HepG2 (cell line): Measurements from ENCODE around the gene LTB4R2. TPM values are rescaled to one million over a fixed set of nuclear protein-coding genes. Genes with fewer than 3 reads are reported as not detected.

ENCODE experiments used
- CBX5 ChIP-seq: sonication (generic); formaldehyde crosslinking; IDR thresholded peaks from 2 replicates; pipeline ENCODE4 v1.4.0; 2020; ENCODE audit warnings: missing genetic modification reagents, borderline replicate concordance
- GATAD1 ChIP-seq: IDR thresholded peaks from 2 replicates; pipeline ENCODE4 v1.6.1; 2016; ENCODE audit warnings: missing genetic modification reagents, missing compliant biosample characterization
- GFI1 ChIP-seq: sonication (generic); formaldehyde crosslinking; IDR thresholded peaks from 2 replicates; pipeline ENCODE4 v1.5.0; 2020; ENCODE audit warnings: missing genetic modification reagents, mild to moderate bottlenecking, borderline replicate concordance
- HDAC6 ChIP-seq: fragments of 200-600 bp; sonication (generic); IDR thresholded peaks from 2 replicates; pipeline ENCODE4 v1.7.0; 2017; ENCODE audit warnings: mild to moderate bottlenecking, antibody characterized with exemption, low read length, low read depth
- ISX ChIP-seq: sonication (generic); formaldehyde crosslinking; conservative IDR thresholded peaks from 2 replicates; pipeline ENCODE4 v1.5.0; 2020; ENCODE audit warnings: missing genetic modification reagents
- KLF9 ChIP-seq: IDR thresholded peaks from 2 replicates; pipeline ENCODE4 v1.6.1; 2016; ENCODE audit warnings: low read depth
- PHF21A ChIP-seq: sonication (generic); formaldehyde crosslinking; IDR thresholded peaks from 2 replicates; pipeline ENCODE4 v1.5.0; 2020; ENCODE audit warnings: mild to moderate bottlenecking, missing genetic modification reagents
- TEAD2 ChIP-seq: sonication (generic); formaldehyde crosslinking; IDR thresholded peaks from 2 replicates; pipeline ENCODE4 v1.9.0; 2021; ENCODE audit warnings: missing genetic modification reagents
- TOE1 ChIP-seq: sonication (generic); formaldehyde crosslinking; IDR thresholded peaks from 2 replicates; pipeline ENCODE4 v1.4.0; 2020; ENCODE audit warnings: mild to moderate bottlenecking, missing genetic modification reagents
- ZFP36 ChIP-seq: fragments of 150-350 bp; IDR thresholded peaks from 2 replicates; pipeline ENCODE4 v1.6.1; 2018; ENCODE audit warnings: borderline replicate concordance, low read length, low read depth; ENCODE audit not compliant: partially characterized antibody
- ZNF10 ChIP-seq: sonication (generic); formaldehyde crosslinking; IDR thresholded peaks from 2 replicates; pipeline ENCODE4 v1.4.0; 2020; ENCODE audit warnings: mild to moderate bottlenecking, low read depth, missing genetic modification reagents, borderline replicate concordance
- ZNF460 ChIP-seq: sonication (generic); formaldehyde crosslinking; IDR thresholded peaks from 2 replicates; pipeline ENCODE4 v1.5.1; 2020; ENCODE audit warnings: missing genetic modification reagents, mild to moderate bottlenecking, borderline replicate concordance
- ZNF562 ChIP-seq: sonication (generic); formaldehyde crosslinking; IDR thresholded peaks from 2 replicates; pipeline ENCODE4 v1.8.0; 2022; ENCODE audit warnings: missing genetic modification reagents, borderline replicate concordance
- ZNF629 ChIP-seq: sonication (generic); formaldehyde crosslinking; conservative IDR thresholded peaks from 2 replicates; pipeline ENCODE4 v1.5.0; 2020; ENCODE audit warnings: missing genetic modification reagents
- ZNF773 ChIP-seq: sonication (generic); formaldehyde crosslinking; IDR thresholded peaks from 2 replicates; pipeline ENCODE4 v1.4.0; 2020; ENCODE audit warnings: missing genetic modification reagents, borderline replicate concordance
- polyA plus RNA-seq, 8 experiments: library from polyadenylated mRNA; depleted of rRNA in 3 of 8; stranded (reverse) in 7 of 8; unstranded in 1 of 8; fragments of >200 nt; fragmentation: Illumina TruSeq in 4 of 8; extraction: Trizol in 4 of 8; gene quantifications; 2 replicates each; pipeline versions ENCODE4 v1.2.1 to v1.2.3, GENCODE V29; 2011 to 2016; ENCODE audit warnings: low read depth in 4 of 8, missing spikeins in 1 of 8, mixed read lengths in 1 of 8; ENCODE audit not compliant: insufficient read depth in 1 of 8
- total RNA-seq, 5 experiments: library from RNA; depleted of rRNA; stranded (reverse); fragments of >200 nt; fragmentation: Illumina TruSeq; extraction: Trizol; gene quantifications; 2 replicates each; pipeline ENCODE4 v1.2.3, GENCODE V29; 2016; ENCODE audit warnings: low read depth in 1 of 5
- TF ChIP-seq, protein P1 (sequence below): IDR thresholded peaks from 2 replicates; pipeline ENCODE4 v1.6.1; 2012; ENCODE audit warnings: low read depth, low read length, improper control_type of control experiment
- TF ChIP-seq, protein P2 (sequence below): sonication (generic); IDR thresholded peaks from 2 replicates; pipeline ENCODE4 v1.6.1; 2016; ENCODE audit warnings: low read depth, borderline replicate concordance
- TF ChIP-seq, protein P3 (sequence below): sonication (generic); formaldehyde crosslinking; IDR thresholded peaks from 2 replicates; pipeline ENCODE4 v1.5.1; 2020; ENCODE audit warnings: mild to moderate bottlenecking, missing genetic modification reagents, moderate library complexity
- TF ChIP-seq, protein P4 (sequence below): sonication (generic); formaldehyde crosslinking; IDR thresholded peaks from 2 replicates; pipeline ENCODE4 v1.8.0; 2022; ENCODE audit warnings: low read depth, missing genetic modification reagents

LTB4R2 gene
- total and polyA plus RNA-seq, 2 of the 13 experiments (the other 11 are each of a cell fraction or from before 2014, with no cell fraction given) = 3.9 to 6.9 TPM

DNA sequence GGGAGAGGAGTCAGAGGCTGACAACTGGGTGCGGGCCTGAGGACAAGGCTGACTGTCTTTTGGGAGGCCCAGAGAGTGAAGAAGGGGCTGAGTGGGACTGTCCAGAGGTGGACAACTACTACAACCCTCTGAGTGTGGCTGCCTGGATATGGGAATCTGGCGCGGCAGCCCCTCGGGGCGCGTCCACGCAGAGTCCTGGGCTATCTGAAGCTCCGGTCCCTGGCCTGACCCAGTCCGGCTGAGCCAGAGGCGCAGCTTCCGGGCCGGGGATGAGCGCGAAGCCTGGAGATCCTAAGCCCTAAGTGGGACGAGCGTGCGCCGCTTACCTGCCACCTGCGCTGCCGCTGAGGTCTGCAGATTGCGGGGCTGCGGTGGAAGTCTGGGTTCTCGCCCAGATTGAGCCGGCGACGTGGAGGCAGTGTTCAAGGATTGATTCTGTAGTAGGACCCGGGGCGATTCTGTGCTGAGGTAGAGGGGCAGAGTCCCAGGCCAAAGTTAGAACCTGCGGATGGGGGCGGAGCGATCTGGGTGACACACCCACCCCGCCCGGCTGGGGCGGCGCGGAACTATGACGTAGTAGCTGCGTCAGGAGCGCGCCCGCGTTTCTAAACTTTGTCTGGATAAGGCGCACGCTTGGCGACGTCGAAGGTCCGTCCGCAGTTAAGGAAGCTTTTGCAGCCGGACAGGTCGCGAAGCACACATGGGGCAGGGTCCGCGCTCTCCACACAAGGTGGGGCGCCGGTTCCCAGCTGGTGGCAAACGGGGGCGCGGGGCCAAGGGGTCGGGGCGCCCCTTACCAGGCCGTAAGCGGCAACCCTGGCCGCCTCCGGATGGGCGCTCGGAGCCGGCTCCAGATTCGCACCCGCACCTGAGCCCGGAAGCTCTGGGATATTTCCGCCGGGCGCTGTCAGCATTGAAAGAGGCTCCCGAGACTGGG lies 10.4 kb upstream of the LTB4R2 start, which contains the start of the genes DHRS1 and NOP9 (continued):
- TF ChIP-seq KLF9 (peak; percentile 100), ZNF562 (CRISPR knock-in tag) (no peak), TEAD2 (CRISPR knock-in tag) (peak; percentile 84), CBX5 (CRISPR knock-in tag) (peak; percentile 46; the same call in 1 of the 2 replicates), ZNF460 (CRISPR knock-in tag) (no peak; the same call in 1 of the 2 replicates), ZNF629 (CRISPR knock-in tag) (peak; percentile 27), GFI1 (peak; percentile 86; the same call in 1 of the 2 replicates), PHF21A (CRISPR knock-in tag) (no peak), ZNF10 (CRISPR knock-in tag) (no peak), TOE1 (CRISPR knock-in tag) (peak; percentile 68; the same call in 1 of the 2 replicates), ZFP36 (no peak), ISX (CRISPR knock-in tag) (peak; percentile 74), HDAC6 (0 out of 2 replicates have a peak, but pooled peaks have one; percentile 73), ZNF773 (CRISPR knock-in tag) (0 out of 2 replicates have a peak, but pooled peaks have one; percentile 24), GATAD1 (CRISPR knock-in tag) (peak; percentile 99)
- TF ChIP-seq, protein P1, sequence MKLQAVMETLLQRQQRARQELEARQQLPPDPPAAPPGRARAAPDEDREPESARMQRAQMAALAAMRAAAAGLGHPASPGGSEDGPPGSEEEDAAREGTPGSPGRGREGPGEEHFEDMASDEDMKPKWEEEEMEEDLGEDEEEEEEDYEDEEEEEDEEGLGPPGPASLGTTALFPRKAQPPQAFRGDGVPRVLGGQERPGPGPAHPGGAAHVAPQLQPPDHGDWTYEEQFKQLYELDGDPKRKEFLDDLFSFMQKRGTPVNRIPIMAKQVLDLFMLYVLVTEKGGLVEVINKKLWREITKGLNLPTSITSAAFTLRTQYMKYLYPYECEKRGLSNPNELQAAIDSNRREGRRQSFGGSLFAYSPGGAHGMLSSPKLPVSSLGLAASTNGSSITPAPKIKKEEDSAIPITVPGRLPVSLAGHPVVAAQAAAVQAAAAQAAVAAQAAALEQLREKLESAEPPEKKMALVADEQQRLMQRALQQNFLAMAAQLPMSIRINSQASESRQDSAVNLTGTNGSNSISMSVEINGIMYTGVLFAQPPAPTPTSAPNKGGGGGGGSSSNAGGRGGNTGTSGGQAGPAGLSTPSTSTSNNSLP = 0 out of 2 replicates have a peak, but pooled peaks have one; percentile 56
- TF ChIP-seq, protein P2, sequence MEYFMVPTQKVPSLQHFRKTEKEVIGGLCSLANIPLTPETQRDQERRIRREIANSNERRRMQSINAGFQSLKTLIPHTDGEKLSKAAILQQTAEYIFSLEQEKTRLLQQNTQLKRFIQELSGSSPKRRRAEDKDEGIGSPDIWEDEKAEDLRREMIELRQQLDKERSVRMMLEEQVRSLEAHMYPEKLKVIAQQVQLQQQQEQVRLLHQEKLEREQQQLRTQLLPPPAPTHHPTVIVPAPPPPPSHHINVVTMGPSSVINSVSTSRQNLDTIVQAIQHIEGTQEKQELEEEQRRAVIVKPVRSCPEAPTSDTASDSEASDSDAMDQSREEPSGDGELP = peak; percentile 94
- TF ChIP-seq, protein P3, sequence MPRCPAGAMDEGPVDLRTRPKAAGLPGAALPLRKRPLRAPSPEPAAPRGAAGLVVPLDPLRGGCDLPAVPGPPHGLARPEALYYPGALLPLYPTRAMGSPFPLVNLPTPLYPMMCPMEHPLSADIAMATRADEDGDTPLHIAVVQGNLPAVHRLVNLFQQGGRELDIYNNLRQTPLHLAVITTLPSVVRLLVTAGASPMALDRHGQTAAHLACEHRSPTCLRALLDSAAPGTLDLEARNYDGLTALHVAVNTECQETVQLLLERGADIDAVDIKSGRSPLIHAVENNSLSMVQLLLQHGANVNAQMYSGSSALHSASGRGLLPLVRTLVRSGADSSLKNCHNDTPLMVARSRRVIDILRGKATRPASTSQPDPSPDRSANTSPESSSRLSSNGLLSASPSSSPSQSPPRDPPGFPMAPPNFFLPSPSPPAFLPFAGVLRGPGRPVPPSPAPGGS = peak; percentile 99
- TF ChIP-seq, protein P4, sequence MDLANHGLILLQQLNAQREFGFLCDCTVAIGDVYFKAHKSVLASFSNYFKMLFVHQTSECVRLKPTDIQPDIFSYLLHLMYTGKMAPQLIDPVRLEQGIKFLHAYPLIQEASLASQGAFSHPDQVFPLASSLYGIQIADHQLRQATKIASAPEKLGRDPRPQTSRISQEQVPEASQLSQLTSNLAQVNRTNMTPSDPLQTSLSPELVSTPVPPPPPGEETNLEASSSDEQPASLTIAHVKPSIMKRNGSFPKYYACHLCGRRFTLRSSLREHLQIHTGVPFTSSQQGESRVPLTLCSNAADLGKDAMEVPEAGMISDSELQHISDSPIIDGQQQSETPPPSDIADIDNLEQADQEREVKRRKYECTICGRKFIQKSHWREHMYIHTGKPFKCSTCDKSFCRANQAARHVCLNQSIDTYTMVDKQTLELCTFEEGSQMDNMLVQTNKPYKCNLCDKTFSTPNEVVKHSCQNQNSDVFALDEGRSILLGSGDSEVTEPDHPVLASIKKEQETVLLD = no peak
